RWPE1 (cell line): ENCODE results near the gene NRXN3.

Experiments used
- CTCF ChIA-PET: fragments of 350-600 bp; sonication (Branson Sonifier 250); formaldehyde crosslinking; extraction: SDS; loops from one replicate; lab custom pipeline; 2021; lab: Yijun Ruan, JAX
- POLR2A ChIA-PET: fragments of 400-600 bp; formaldehyde crosslinking; extraction: SDS; loops from one replicate; lab custom pipeline; 2020; ENCODE audit warnings: antibody characterized with exemption; ENCODE audit not compliant: low non-redundant PET; lab: Yijun Ruan, JAX
- DNase-seq: peaks from one replicate; pipeline ENCODE4 v3.0.0; 2012; ENCODE audit warnings: low spot score
- H3K27ac ChIP-seq: fragments of 450-650 bp; 2 replicates; pipeline ENCODE4 v1.5.1; 2017
- TF ChIP-seq, protein P1 (sequence below): fragments of 450-650 bp; conservative IDR thresholded peaks from 2 replicates; pipeline ENCODE4 v1.5.1; 2017; ENCODE audit warnings: low read depth, mild to moderate bottlenecking

Gene NRXN3

GRCh38 chr14:78162202-78162601 lies 8.0 kb upstream of the NRXN3 start:
- ChIA-PET CTCF (interaction anchor here (0.6 kb wide), 1 partner anchor 203 kb away, joined by 3 read pairs; no protein-coding TSS in a partner anchor), POLR2A (no interaction called here)
- no peak overlapping the region for H3K27ac ChIP-seq
- TF ChIP-seq, protein P1, sequence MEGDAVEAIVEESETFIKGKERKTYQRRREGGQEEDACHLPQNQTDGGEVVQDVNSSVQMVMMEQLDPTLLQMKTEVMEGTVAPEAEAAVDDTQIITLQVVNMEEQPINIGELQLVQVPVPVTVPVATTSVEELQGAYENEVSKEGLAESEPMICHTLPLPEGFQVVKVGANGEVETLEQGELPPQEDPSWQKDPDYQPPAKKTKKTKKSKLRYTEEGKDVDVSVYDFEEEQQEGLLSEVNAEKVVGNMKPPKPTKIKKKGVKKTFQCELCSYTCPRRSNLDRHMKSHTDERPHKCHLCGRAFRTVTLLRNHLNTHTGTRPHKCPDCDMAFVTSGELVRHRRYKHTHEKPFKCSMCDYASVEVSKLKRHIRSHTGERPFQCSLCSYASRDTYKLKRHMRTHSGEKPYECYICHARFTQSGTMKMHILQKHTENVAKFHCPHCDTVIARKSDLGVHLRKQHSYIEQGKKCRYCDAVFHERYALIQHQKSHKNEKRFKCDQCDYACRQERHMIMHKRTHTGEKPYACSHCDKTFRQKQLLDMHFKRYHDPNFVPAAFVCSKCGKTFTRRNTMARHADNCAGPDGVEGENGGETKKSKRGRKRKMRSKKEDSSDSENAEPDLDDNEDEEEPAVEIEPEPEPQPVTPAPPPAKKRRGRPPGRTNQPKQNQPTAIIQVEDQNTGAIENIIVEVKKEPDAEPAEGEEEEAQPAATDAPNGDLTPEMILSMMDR: no peak
- DNase-seq: no peak

GRCh38 chr14:78164226-78164853 lies 5.8 kb upstream of the NRXN3 start:
- TF ChIP-seq, protein P1: no peak; the same call in 1 of the 2 replicates
- POLR2A ChIA-PET: no interaction called here
- no peak overlapping the region for H3K27ac ChIP-seq
- DNase-seq: peak; percentile 26
- CTCF ChIA-PET: no interaction called here

- ChIA-PET CTCF (no interaction called here), POLR2A (no interaction called here)
- DNase-seq: no peak
- TF ChIP-seq, protein P1: no peak
- H3K27ac ChIP-seq: no peak overlapping the region
Measured at GRCh38 chr14:78172428-78172827, 2.3 kb downstream of the NRXN3 start.

DNA sequence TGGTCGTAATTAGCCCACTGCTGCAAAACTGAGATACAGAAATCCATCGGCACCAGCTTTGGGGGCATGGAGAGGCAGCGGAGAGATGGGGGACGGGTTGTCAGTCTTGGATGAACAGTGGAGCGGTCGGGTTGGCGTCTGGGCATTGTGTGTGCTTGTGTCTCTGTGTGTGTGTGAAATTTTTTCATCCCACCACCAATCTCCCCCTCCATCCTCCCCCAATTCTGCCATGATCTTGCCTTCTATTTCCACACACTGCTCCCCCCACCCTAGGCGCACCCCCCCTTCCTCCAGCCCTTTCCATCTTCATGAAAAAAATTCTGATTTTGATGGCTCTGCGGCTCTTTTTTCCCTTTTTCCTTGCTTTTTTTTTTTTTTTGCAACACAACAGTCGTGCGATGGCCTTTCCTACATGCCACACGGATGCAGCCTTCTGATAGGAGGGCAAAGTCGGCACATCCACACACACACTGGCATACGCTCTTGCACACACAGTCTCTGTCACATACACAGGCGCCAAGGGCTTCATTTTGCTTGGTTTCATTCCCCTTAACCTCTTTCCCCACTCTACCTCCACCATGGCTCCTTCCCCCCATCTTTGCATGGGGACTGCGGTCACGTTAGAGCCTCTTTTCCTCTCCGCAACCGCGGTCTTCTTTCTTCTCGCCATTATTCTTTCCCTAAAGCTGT lies 3.3 kb downstream of the NRXN3 start:
- TF ChIP-seq, protein P1: no peak
- ChIA-PET CTCF (no interaction called here), POLR2A (no interaction called here)
- no peak for DNase-seq
- no peak overlapping the region for H3K27ac ChIP-seq

DNA sequence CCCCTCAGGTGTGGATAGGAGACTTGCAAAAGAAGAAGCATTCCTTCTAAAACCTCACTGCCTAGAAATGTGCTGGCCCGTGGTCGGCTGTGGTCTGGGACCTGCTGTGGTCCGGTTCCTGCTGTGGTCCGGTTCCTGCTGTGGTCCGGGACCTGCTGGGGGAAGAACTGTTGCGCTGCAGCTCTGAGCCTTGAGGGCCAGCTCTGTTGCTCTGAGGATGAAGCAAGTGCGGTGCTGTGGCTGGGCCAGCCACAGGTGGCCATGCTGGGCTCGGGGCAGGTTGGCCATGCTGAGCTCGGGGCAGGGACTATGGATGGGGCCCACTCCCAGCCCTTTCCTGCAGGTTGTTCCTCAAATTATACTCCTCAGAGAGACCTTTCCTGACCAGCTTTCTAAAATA lies 5.2 kb downstream of the NRXN3 start:
- no peak overlapping the region for H3K27ac ChIP-seq
- CTCF ChIA-PET: no interaction called here
- POLR2A ChIA-PET: no interaction called here
- no peak for DNase-seq
- TF ChIP-seq, protein P1: no peak

- TF ChIP-seq, protein P1: no peak
- H3K27ac ChIP-seq: no peak overlapping the region
- ChIA-PET POLR2A (no interaction called here), CTCF (no interaction called here)
- DNase-seq: no peak
Measured at GRCh38 chr14:78178071-78178470, 7.9 kb downstream of the NRXN3 start.
